Transverse colon (tissue), 4 donors: Measurements from ENCODE around the gene NRXN2. TPM values are rescaled to one million over a fixed set of nuclear protein-coding genes. Genes with fewer than 3 reads are reported as not detected.
A peak's percentile ranks its signal among the peaks of the same experiment; 100 is the strongest.

Source experiments
- DNase-seq: peaks from one replicate; pipeline ENCODE4 v3.0.0-alpha.2; 2019
- H3K27ac ChIP-seq, 4 donors: fragments of 200-600 bp; sonication (generic); 2 replicates each; pipeline ENCODE4 v1.5.1; 2016 to 2018; ENCODE audit warnings: inconsistent platforms in 4 of 4
- H3K27me3 ChIP-seq: fragments of 200-600 bp; sonication (generic); 2 replicates; pipeline ENCODE4 v1.5.1; 2017; ENCODE audit warnings: inconsistent platforms
- H3K36me3 ChIP-seq, 4 donors: fragments of 200-600 bp; sonication (generic); 2 replicates each; pipeline ENCODE4 v1.5.1; 2017 to 2019; ENCODE audit warnings: inconsistent platforms in 4 of 4
- H3K4me1 ChIP-seq, 4 donors: fragments of 200-600 bp; sonication (generic); 2 replicates each; pipeline ENCODE4 v1.5.1; 2017 to 2020; ENCODE audit warnings: inconsistent platforms in 4 of 4
- H3K4me3 ChIP-seq, 4 donors: fragments of 200-600 bp; sonication (generic); 1 replicate in 1 of 4; 2 replicates in 3 of 4; pipeline versions ENCODE4 v1.5.1 to v1.6.1; 2017 to 2019; ENCODE audit warnings: inconsistent platforms in 4 of 4
- H3K9me3 ChIP-seq, 2 donors: fragments of 200-600 bp; sonication (generic); 2 replicates each; pipeline ENCODE4 v1.5.1; 2017 to 2019; ENCODE audit warnings: inconsistent platforms in 2 of 2
- EP300 ChIP-seq: sonication (generic); formaldehyde crosslinking; IDR thresholded peaks from one replicate; pipeline ENCODE4 v1.6.1; 2017; ENCODE audit warnings: antibody characterized with exemption, low read depth
- POLR2A ChIP-seq: fragments of 450-650 bp; IDR thresholded peaks from one replicate; pipeline ENCODE4 v1.6.1; 2016; ENCODE audit warnings: antibody characterized with exemption, mild to moderate bottlenecking, moderate library complexity
- POLR2AphosphoS5 ChIP-seq, 3 donors: sonication (generic); formaldehyde crosslinking; IDR thresholded peaks; one replicate each; pipeline ENCODE4 v1.6.1; 2016; ENCODE audit warnings: antibody characterized with exemption in 3 of 3
- WGBS, 2 donors: methylation state at CpG; one replicate each; pipeline ENCODE4 v1.1.5; 2018; ENCODE audit warnings: low coverage in 1 of 2; 5-methylcytosine and 5-hydroxymethylcytosine counted together
- in situ Hi-C, 4 donors: fragments of 200-750 bp; cut with MboI; loops; one replicate each; pipeline versions ENCODE4 v1.15.0 to v1.15.1; 2017; ENCODE audit warnings: low sequenced_read_pairs in 3 of 4, low pct_ligation_motif_present in 1 of 4, low pct_unique_long_range_greater_than_20kb in 1 of 4
- intact Hi-C: fragments of 100-400 bp; cut with DNase I; formaldehyde crosslinking; loops from one replicate; pipeline ENCODE4 v1.15.1; 2023; ENCODE audit warnings: low total_unique reads
- total RNA-seq, 4 donors: library from RNA; depleted of rRNA; stranded (reverse); fragments of >200 nt; gene quantifications; one replicate each; pipeline ENCODE4 v1.1.0, GENCODE V29; 2016
- TF ChIP-seq, protein P1 (sequence below), 5 experiments: fragments of 200-600 bp in 3 of 5; fragments of 450-650 bp in 2 of 5; sonication (generic) in 3 of 5; IDR thresholded peaks; 1 replicate in 2 of 5; 2 replicates in 3 of 5; pipeline ENCODE4 v1.5.1; 2016 to 2017; ENCODE audit warnings: antibody characterized with exemption in 5 of 5, inconsistent platforms in 3 of 5, mild to moderate bottlenecking in 2 of 5, moderate library complexity in 1 of 5

NRXN2 gene
- total RNA-seq, 4 donors from 2014 or later = 2.9 to 7.4 (median 6.8) TPM

DNA sequence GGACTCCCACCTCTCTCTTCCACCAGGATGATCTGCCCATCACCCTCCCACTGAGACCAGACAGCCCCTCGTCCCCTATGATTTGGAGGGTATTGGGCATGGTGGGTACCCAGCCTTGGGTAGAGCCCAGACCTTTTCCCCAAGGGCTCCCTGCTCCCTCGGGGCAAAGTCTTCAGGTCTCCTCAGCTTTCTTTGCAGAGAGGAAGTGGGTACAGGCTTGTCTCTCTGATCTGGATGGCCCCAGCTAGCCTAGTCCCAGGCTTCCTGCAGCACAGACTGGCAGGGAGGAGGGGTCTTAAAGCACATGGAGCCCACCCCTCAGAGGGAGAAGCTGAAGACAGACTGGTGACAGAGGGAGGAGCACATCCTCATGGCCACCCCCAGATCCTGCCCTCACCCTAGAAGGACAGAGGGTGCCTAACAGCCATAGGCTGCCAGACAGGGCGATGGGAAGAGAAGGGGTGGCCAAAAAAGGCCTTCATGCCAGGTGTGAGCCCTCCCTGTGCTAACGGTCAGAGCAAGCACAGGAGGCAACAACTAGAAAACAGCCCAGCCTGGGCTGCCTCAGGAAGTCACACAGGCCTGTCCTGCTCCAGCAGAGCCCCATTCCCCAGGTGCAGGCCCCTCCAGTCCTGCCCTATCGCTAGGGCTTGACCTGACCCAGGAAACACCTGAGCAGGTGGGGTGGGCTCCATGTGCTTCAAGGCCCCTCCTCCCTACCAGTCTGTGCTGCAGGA lies 101.5 kb downstream of the NRXN2 start:
- Histone ChIP-seq H3K4me1 (peaks cover 6 to 15% (median 10%) of the 10 kb centered on the region in 4 donors), H3K4me3 (no peak overlapping the region), H3K36me3 (no peaks in the 10 kb centered on the region), H3K9me3 (no peaks in the 10 kb centered on the region), H3K27ac (no peak overlapping the region), H3K27me3 (no peaks in the 10 kb centered on the region)
- intact Hi-C loops = no loop called here
- in situ Hi-C loops = no loop called here
- WGBS, 2 donors = 68 to 74% methylated on average over 2 to 5 of the region's 5 CpGs
- TF ChIP-seq POLR2A = no peak
- TF ChIP-seq POLR2AphosphoS5 (IDR thresholded peaks at IDR 0.05) = no peak
- DNase-seq = no peak

- 38 to 57% methylated on average over 2 to 12 of the region's 13 CpGs for WGBS, 2 donors
- no peaks in the 10 kb centered on the region for H3K36me3 ChIP-seq
- intact Hi-C loops (no loop called here), in situ Hi-C loops (no loop called here)
- no peaks in the 10 kb centered on the region for H3K27me3 ChIP-seq
- peak; percentile 35 for DNase-seq
- H3K4me1 ChIP-seq = peaks cover 6 to 15% (median 10%) of the 10 kb centered on the region in 4 donors
- TF ChIP-seq EP300 = no peak
- TF ChIP-seq, protein P1, sequence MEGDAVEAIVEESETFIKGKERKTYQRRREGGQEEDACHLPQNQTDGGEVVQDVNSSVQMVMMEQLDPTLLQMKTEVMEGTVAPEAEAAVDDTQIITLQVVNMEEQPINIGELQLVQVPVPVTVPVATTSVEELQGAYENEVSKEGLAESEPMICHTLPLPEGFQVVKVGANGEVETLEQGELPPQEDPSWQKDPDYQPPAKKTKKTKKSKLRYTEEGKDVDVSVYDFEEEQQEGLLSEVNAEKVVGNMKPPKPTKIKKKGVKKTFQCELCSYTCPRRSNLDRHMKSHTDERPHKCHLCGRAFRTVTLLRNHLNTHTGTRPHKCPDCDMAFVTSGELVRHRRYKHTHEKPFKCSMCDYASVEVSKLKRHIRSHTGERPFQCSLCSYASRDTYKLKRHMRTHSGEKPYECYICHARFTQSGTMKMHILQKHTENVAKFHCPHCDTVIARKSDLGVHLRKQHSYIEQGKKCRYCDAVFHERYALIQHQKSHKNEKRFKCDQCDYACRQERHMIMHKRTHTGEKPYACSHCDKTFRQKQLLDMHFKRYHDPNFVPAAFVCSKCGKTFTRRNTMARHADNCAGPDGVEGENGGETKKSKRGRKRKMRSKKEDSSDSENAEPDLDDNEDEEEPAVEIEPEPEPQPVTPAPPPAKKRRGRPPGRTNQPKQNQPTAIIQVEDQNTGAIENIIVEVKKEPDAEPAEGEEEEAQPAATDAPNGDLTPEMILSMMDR (IDR thresholded peaks at IDR 0.05) = no peak
- TF ChIP-seq POLR2AphosphoS5 (IDR thresholded peaks at IDR 0.05) = no peak
- TF ChIP-seq POLR2A = no peak
- no peaks in the 10 kb centered on the region for H3K9me3 ChIP-seq
- H3K27ac ChIP-seq = peak overlapping the region; percentile 28 to 60 (median 32)
- no peak overlapping the region for H3K4me3 ChIP-seq
Observed at GRCh38 chr11:64620381-64620971, 102.5 kb downstream of the NRXN2 start.

- intact Hi-C loops (no loop called here), in situ Hi-C loops (no loop called here)
- Histone ChIP-seq H3K9me3 (no peaks in the 10 kb centered on the region), H3K4me1 (peaks cover 6 to 15% (median 10%) of the 10 kb centered on the region in 4 donors), H3K36me3 (no peaks in the 10 kb centered on the region), H3K27me3 (no peaks in the 10 kb centered on the region), H3K27ac (peak overlapping the region; percentile 28 to 60 (median 32)), H3K4me3 (no peak overlapping the region)
- TF ChIP-seq, protein P1 (IDR thresholded peaks at IDR 0.05) = no peak
- DNase-seq = peak; percentile 23
- 75 to 82% methylated on average over 2 to 5 of the region's 5 CpGs for WGBS, 2 donors
Observed at GRCh38 chr11:64619811-64620380, 103.1 kb downstream of the NRXN2 start.

DNA sequence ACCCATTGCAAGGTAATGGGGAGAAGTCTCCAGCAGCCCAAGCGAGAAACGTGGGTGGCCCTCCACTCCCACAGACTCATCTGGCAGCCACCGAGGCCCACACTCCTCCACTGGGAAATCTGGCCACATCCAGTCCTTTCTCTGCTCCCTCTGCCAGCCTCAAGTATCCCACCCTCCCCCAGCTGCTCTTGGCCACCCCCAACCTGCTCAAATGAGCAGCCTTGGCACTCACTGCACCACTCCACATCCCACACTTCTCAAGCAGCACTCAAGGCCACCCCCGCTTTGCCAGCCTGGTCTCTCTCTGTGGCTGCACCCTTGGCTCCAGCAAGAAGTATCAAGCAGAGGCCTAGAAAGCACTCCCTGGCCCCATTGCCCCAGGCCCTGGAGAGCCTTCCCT lies 103.8 kb downstream of the NRXN2 start:
- in situ Hi-C loops = no loop called here
- TF ChIP-seq POLR2AphosphoS5 (IDR thresholded peaks at IDR 0.05) (no peak), POLR2A (no peak), EP300 (no peak)
- TF ChIP-seq, protein P1 (IDR thresholded peaks at IDR 0.05) = no peak
- H3K27me3 ChIP-seq = no peaks in the 10 kb centered on the region
- no peaks in the 10 kb centered on the region for H3K9me3 ChIP-seq
- H3K36me3 ChIP-seq = no peaks in the 10 kb centered on the region
- H3K4me1 ChIP-seq = peaks cover 6 to 15% (median 10%) of the 10 kb centered on the region in 4 donors
- no peak for DNase-seq
- intact Hi-C loops = no loop called here
- H3K27ac ChIP-seq = peak overlapping the region in 1 of 4 donors; percentile 18
- H3K4me3 ChIP-seq = no peak overlapping the region
- WGBS, 2 donors = 89% methylated on average over 4 of the region's 4 CpGs; no CpG with 5 or more reads in 1 of the 2 donors
